NCI-H1105 (cell line): ENCODE data around the gene FAM76A.
"Not testable (repeated sequence)": the region's sequence is repeated elsewhere in the genome, so short reads cannot be mapped to it uniquely, and the experiment has no call there.

Experiments used
- DNase-seq: peaks from one replicate; lab custom pipeline; 2025; lab: John Stamatoyannopoulos, UW

FAM76A gene

GRCh38 chr1:27778056-27778455 is 52.3 kb downstream of the FAM76A start:
- no peak for DNase-seq

- DNase-seq, result no peak
These were observed 53.4 kb downstream of the FAM76A start for GRCh38 chr1:27779122-27779521.

- DNase-seq, result no peak
These were observed 57.2 kb downstream of the FAM76A start for GRCh38 chr1:27782950-27783349.

- no peak for DNase-seq
These were observed 58.9 kb downstream of the FAM76A start for GRCh38 chr1:27784700-27785099.

- no peak for DNase-seq
These were observed 60.2 kb downstream of the FAM76A start for GRCh38 chr1:27785781-27786455.

GRCh38 chr1:27787895-27788294 is 62.1 kb downstream of the FAM76A start:
- DNase-seq, result no peak

GRCh38 chr1:27789540-27790041 is 63.8 kb downstream of the FAM76A start:
- no peak for DNase-seq

- not testable (repeated sequence) for DNase-seq
These were observed 64.5 kb downstream of the FAM76A start for GRCh38 chr1:27790270-27790669.

- DNase-seq, result no peak
These were observed 69.8 kb downstream of the FAM76A start for GRCh38 chr1:27795601-27796000.

GRCh38 chr1:27804791-27805190 is 79.0 kb downstream of the FAM76A start:
- DNase-seq, result no peak

- DNase-seq, result no peak
These were observed 81.0 kb downstream of the FAM76A start for GRCh38 chr1:27806758-27807157.

- DNase-seq, result no peak
These were observed 81.6 kb downstream of the FAM76A start for GRCh38 chr1:27807385-27807784.

- DNase-seq, result not testable (repeated sequence)
These were observed 82.4 kb downstream of the FAM76A start for GRCh38 chr1:27808131-27808530.

GRCh38 chr1:27809883-27810282 is 84.1 kb downstream of the FAM76A start:
- DNase-seq, result no peak

GRCh38 chr1:27811741-27812500 is 86.2 kb downstream of the FAM76A start:
- DNase-seq, result no peak
